ENCODE measurements around the gene FAM174B.

Gene FAM174B

GRCh38 chr15:92580521-92580920 is 75.1 kb downstream of the FAM174B start:
- TF ChIP-seq, protein P1, sequence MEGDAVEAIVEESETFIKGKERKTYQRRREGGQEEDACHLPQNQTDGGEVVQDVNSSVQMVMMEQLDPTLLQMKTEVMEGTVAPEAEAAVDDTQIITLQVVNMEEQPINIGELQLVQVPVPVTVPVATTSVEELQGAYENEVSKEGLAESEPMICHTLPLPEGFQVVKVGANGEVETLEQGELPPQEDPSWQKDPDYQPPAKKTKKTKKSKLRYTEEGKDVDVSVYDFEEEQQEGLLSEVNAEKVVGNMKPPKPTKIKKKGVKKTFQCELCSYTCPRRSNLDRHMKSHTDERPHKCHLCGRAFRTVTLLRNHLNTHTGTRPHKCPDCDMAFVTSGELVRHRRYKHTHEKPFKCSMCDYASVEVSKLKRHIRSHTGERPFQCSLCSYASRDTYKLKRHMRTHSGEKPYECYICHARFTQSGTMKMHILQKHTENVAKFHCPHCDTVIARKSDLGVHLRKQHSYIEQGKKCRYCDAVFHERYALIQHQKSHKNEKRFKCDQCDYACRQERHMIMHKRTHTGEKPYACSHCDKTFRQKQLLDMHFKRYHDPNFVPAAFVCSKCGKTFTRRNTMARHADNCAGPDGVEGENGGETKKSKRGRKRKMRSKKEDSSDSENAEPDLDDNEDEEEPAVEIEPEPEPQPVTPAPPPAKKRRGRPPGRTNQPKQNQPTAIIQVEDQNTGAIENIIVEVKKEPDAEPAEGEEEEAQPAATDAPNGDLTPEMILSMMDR (IDR thresholded peaks at IDR 0.05; ENCODE audit: low read depth, low read length), result no peak
- no peak for DNase-seq (ENCODE audit: low read depth, low spot score)
- no peak overlapping the region for H3K4me3 ChIP-seq (ENCODE audit: low read depth, low read length)
- in situ Hi-C loops (cut with HindIII; ENCODE audit: low sequenced_read_pairs), result no loop called here

GRCh38 chr15:92579931-92580470 is 75.6 kb downstream of the FAM174B start:
- in situ Hi-C loops (cut with HindIII; ENCODE audit: low sequenced_read_pairs), result no loop called here
- no peak overlapping the region for H3K4me3 ChIP-seq (ENCODE audit: low read depth, low read length)
- TF ChIP-seq, protein P1 (IDR thresholded peaks at IDR 0.05; ENCODE audit: low read depth, low read length), result no peak
- DNase-seq (ENCODE audit: low read depth, low spot score), result no peak

GRCh38 chr15:92579486-92579885 is 76.1 kb downstream of the FAM174B start:
- in situ Hi-C loops (cut with HindIII; ENCODE audit: low sequenced_read_pairs), result no loop called here
- TF ChIP-seq, protein P1 (IDR thresholded peaks at IDR 0.05; ENCODE audit: low read depth, low read length), result no peak
- no peak for DNase-seq (ENCODE audit: low read depth, low spot score)
- H3K4me3 ChIP-seq (ENCODE audit: low read depth, low read length), result no peak overlapping the region

DNA sequence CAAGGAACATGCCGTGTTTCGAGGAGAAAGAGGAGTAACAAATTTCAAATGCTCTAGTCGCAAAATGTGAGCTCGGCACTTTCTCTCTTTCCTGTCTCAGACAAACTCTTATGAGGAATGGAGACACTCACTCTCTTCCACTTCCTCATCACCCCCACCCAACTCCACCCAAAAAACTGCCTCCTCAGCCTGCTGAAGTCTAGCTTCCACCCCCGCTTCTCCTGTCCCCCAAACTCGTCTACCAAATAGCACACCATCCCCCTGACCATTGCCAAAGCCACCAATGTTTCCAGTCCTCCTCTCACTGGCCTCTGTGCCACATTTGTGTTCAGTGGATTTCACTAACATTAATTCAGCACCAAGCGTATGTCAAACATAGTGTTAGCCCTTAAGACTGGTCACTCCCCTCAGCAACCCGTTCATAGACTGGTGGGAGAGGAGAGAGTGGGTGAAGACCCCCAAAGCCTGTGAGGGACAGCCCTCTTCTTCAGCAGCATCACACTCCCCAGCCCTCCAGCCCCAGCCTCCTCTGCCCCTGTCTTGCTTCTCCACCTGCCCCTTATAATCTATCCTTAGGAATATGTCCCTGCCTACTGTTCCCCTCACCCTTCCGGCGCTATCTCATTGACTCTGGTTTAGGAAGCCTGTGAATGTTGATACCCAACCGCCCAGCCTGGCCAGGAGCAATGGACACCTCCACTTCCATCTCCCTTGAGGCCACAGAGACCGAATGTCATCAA is 77.3 kb downstream of the FAM174B start:
- TF ChIP-seq, protein P1 (IDR thresholded peaks at IDR 0.05; ENCODE audit: low read depth, low read length), result no peak
- DNase-seq (ENCODE audit: low read depth, low spot score), result no peak
- H3K4me3 ChIP-seq (ENCODE audit: low read depth, low read length), result no peak overlapping the region
- in situ Hi-C loops (cut with HindIII; ENCODE audit: low sequenced_read_pairs), result no loop called here

- TF ChIP-seq, protein P1 (IDR thresholded peaks at IDR 0.05; ENCODE audit: low read depth, low read length), result no peak
- in situ Hi-C loops (cut with HindIII; ENCODE audit: low sequenced_read_pairs), result no loop called here
- no peak overlapping the region for H3K4me3 ChIP-seq (ENCODE audit: low read depth, low read length)
- DNase-seq (ENCODE audit: low read depth, low spot score), result no peak
Measured at GRCh38 chr15:92576597-92577200, 78.9 kb downstream of the FAM174B start.

DNA sequence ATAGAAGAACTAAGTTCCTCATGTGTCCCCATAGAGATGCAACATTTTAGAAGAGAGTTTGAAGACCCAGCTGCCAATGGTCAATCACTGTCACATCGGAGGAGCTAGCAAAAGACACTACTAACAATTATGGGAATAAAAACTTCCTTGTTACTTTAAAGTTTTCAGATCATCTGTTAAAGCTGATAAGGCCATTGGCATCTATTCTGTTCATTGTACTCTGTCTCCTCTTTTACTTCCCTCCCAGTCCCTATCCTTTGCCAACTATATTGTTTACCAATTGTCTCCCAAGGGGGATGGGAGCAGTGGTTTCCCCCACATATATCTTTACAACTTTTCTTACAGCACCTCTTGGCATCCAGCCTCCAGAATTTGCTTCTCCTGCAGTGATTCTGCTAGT is 81.0 kb downstream of the FAM174B start:
- TF ChIP-seq, protein P1 (IDR thresholded peaks at IDR 0.05; ENCODE audit: low read depth, low read length), result no peak
- no peak for DNase-seq (ENCODE audit: low read depth, low spot score)
- H3K4me3 ChIP-seq (ENCODE audit: low read depth, low read length), result no peak overlapping the region
- in situ Hi-C loops (cut with HindIII; ENCODE audit: low sequenced_read_pairs), result no loop called here
